Muscle of arm (tissue), 12 donors: Measurements from ENCODE around the gene NFE2. TPM values are rescaled to one million over a fixed set of nuclear protein-coding genes. Genes with fewer than 3 reads are reported as not detected.
A peak's percentile ranks its signal among the peaks of the same experiment; 100 is the strongest.

ENCODE experiments used
- DNase-seq: peaks from one replicate; pipeline ENCODE4 v3.0.0-alpha.2; 2013
- polyA plus RNA-seq, 12 donors: library from polyadenylated mRNA; unstranded; fragments of 120-200 nt; gene quantifications; one replicate each; pipeline ENCODE4 v1.2.1, GENCODE V29; 2013; ENCODE audit not compliant: insufficient read length in 12 of 12

The NFE2 gene
- polyA plus RNA-seq, 12 donors, result 1.00 to 6.8 (median 1.5) TPM; not detected in 2

DNA sequence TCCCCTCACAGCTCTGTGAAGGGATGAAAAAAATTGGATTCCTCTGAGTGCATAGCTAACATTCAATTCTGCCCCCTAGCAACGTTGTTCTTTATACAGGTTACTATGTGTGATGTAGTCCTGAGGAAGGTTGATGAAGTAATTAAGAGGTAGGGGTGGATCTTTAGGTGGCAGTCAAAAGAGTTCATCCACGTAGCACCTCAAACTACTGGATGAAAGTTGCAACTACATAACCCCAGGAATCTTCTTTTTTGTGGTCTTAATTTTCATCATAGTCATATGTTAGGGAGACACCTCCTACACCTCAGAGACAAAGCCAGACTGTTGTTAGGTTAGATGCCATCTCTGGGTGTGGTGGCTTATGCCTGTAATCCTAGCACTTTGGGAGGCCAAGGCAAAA lies 10.2 kb upstream of the NFE2 start:
- no peak for DNase-seq

DNA sequence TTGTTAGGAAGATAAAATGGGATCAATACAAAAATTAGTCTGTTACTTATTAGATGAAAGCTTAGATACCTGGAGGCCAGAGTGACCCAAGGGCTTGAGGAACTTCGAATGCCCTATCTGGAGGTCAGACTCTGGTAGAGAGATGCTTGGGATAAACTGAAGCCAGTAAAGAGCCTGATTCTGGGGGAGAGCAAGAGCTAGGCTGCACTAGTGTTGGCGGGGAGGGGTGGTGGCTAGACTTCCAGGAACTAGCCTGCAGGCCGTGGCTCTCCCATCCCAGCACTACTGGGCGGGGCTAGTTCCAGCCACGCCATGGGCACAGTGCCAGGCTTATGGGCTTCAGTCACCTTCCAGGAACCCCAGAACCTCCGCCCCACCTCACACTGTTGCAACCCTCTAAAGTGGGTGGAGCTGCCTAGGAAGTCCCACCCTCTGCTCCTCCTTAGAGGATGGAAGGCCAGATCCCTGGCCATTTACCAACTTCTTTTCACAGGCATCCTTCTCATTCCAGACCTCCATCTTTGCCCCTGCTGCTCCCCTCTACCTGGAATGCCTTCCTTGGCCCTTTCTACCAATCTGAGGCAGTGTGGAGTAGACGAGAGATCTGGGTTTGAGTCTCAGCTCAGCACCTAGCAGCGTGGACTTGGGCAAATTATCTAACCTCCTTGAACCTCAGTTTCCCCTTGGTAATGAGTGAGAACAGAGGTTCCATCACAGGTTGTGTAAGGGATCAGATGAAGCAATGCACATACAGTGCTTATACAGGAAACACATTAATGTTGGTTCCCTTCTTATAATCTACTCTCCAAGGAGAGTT lies 6.3 kb upstream of the NFE2 start:
- no peak for DNase-seq

DNA sequence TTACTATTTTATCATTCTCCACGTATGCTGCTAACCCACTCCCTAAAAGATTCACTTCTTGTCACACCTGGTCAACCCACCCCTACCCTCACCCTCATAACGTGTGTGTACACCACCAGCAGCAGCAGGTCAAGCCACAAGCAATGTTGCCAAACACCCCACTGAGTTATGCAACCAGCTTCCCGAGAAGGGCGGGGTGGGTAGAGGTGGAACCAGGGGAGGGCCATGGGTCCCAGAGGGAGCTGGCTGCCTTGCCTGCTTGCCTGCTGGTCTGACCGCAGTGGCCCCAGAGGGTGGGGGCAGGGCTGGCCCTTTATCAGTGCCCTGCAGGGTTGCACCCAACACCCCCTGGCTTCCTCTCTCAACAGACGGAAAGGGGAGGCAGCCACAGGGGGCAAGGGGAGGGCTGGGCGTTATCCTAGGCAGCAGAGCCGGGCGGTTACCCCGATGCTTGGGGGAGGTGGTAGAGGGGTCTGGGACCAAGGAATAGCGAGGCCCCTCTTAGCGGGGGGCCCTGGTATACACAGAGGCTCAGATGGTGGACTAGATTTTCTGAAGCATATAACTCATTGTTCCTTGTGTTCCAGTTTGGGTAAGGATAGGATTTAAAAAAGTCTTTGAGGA lies 3.5 kb upstream of the NFE2 start:
- no peak for DNase-seq

DNA sequence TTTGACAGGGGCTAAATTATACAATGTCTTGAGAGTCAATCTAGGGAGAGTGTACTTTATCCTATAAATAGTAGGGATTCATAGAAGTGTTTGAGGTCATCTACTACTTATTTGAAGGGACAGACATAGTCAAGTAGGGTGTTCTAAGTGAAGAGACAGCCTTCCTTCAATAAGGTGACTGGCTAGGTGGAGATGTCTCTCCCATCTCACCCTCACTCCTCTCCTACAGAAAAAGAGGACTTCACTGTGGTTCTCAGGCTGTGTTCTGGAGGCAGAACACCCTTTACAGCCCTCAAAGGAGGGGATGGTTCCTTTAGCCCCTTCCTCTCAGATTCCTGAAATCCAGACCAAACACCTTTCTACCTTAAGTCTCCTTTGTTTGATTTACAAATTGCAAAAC lies 2.8 kb upstream of the NFE2 start:
- DNase-seq, result no peak

DNA sequence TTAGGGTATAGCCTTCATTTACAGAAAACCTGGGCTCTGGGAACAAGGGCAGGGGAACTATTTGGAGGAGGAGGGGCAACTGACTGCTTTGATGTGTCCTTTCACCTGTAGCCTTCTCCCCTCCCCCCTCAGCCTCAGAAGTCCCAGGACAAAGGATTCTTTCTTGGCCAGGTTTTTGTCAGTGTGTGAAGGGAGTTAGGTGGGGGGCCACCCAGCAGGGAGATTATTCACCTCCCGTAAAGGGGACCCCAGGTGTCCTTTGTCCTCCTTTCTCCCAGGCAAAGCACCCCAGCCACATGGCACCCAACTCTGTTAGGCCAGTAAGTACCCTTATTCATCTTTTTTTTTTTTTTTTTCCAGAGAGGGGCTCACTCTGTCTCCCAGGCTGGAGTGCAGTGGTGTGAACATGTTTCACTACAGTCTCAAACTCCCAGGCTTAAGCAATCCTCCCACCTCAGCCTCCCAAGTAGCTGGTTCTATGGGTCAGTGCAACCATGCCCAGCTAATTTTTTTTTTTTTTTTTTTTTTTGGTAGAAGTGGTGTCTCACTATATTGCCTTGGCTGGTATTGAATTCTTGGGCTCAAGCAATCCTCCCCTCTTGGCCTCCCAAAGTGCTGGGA lies 723 bp upstream of the NFE2 start:
- no peak for DNase-seq

DNA sequence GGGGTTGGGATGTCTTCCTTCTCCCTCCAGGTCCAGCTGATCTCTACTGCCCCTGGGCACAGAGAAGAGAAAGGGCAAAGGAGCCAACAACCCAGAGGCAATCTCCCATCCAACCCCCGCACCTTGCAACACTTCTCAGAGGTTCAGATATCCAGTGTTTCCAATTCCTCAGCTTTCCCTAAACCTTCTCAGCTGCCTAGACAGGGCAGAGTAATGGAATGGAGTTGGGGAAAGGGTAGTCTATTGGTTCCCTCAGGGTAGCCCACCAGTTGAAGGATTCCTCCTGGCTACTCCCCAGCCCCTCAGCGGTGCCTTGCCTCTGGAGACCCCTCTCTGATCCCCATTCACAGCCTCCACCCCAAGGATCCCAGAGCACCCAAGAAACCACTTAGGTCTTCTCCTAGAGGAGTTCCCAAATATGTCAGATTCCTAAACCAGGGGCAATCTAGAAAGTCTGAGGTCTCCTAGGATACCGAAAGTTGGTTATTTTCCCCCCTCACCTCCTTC lies 537 bp downstream of the NFE2 start:
- DNase-seq, result no peak

DNA sequence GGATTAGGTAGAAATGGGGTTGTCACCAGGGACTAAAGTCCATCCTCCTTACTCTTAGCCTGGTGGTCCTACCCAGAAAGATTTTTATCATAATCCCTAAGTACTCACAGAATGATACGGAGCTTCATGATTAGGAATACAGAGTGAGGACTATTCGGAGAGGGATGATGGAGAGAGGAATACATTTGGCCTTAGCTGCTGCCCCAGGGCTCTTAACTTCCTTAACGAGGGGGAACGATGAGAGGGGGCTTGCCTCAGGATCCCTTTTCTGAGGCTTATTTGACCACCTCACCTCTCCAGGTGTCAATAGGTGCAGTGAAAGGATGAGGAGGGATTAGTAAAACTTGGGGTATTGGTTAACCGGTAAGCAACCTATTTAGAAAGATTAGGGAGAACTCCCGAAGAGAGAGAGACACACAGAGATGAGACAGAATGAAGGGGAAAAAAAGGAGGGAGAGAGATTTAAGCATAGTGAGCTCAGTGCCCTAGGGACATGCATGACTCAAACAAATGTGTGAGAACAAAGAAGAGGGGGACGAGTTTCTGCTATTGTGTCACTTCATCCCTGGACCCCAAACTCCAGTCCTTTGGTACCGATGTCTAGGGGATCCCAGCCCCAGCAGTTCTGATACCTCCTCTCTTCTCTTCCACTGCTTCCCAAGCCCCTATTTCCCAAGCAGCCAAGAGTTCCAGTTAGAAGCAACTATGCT lies 1.1 kb downstream of the NFE2 start:
- DNase-seq, result no peak

DNA sequence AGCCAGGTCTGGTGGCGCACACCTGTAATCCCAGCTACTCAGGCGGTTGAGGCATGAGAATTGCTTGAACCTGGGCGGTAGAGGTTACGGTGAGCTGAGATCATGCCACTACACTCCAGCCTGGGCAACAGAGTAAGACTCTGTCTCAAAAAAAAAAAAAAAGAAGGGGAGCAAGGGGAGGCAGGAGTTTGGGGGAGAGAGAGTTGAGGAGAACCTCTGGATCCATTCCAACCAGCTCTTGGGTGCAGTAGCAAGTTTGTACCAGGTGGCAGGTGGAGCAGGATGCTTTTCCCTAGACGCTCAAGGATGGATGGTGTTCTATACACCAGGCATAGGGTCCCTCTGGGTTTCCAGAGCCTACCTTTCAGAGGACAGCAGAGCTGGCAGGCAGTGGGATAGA lies 1.9 kb downstream of the NFE2 start:
- no peak for DNase-seq

DNA sequence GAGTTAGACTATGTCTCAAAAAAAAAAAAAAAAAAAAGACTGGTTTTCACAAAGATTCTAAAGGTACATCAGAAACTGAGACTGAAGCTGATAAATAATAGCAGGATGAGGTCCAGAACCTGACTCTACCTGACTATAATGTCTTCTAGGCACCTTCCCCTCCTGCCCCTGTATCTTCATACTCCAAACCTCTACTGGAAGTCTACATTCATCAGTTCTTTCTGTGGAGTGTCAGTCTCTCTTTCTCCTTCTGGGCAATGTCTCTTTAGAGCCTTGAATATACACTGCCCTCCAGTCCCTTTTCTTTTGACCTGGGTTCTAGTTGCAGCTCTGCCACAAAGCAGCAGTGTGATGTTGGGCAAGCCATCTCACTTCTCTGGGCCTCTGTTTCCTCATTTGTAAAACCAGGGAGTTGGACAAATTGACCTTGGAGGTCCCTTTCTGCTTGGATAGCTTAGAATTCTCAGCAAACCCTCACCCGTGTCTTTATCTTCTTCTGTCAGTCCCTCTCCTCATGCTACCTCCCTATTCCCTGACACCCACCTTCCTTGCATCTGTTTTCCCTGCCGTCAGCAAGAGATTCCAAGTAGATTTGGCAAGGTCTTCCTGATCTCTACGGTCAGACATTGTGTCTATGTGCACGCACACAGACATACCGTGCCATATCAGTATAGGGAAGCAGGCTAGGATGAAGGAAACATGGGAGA lies 4.3 kb downstream of the NFE2 start:
- no peak for DNase-seq

DNA sequence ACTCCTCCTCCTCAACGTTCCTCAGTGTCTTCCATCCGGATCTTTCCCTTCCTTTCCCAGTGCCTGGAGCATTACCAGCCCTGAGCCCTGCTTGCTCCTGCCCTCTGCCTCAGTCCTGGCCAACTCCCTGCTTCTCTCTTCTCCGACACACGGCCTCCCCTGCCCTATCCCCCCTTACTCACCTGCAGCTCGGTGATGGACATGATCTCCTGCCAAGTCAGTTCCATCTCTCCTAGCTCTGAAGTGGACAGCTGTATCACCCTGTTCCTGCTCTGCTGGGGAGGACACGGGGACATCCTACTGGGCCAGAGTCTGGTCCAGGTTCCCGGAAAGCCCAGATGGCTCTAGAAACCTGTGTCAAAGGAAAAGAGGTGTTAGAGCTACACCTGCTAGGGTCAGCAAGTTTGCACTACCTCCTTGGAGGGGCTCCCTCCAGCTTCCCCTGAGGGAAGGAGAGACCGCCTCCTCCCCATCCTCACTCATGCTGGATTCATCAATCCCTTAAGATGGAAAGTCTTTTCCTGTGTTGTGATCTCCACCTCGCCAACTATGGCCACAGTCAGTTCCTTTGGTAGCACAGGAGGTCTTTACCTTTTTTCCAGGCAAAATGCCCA lies 5.8 kb downstream of the NFE2 start:
- DNase-seq, result no peak

DNA sequence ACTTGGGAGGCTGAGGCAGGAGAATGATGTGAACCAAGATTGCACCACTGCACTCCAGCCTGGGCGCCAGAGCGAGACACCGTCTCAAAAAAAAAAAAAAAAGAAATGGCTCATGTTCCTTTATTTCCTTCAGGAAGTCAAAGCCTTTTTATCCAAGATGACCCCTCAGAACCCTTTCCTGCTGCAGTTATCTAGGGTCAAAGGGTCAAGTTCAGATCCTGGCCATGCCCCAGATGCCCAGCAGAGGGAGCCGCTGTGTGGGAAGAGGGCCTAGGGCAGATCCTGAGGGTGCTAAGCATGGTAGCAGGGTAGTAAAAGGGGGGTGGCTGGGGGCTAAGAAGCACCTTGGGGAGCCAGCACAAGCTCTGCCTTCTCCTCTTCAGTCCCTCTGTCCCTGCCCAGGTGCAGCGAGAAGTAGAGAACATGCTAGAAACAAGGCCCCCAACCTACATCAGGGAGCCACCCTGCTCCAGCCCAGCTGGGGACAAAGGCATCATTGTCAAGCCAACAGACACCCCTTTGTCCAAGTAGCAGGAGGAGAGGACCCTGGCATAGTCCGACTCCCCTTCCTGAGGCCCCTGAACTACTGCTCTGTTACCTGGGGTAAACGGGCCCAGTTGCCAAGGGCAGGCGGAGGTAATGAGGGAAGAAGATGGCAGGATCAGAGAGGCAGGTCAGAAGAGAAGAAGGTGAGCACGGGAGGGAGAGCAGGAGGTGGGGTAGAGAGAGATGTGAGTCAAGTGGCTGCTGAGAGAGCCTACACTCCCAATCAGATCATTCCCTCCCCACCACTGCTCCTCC lies 6.5 kb downstream of the NFE2 start:
- DNase-seq, result no peak

DNA sequence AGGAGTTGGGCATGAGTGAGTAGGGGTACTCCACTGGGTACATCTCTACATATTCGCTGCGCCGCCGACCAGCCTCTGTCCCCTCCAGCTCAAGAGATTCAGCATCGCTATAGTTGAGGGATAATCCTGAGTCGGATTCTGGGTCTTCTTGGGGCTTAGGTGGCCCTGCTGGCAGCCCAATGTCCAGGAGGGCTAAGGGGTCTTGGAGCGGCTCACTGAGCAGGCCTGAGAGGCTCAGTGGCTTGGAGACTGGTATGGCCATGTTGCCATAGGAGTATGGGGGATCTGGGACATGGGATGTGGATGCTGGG lies 7.9 kb downstream of the NFE2 start:
- DNase-seq, result no peak

DNA sequence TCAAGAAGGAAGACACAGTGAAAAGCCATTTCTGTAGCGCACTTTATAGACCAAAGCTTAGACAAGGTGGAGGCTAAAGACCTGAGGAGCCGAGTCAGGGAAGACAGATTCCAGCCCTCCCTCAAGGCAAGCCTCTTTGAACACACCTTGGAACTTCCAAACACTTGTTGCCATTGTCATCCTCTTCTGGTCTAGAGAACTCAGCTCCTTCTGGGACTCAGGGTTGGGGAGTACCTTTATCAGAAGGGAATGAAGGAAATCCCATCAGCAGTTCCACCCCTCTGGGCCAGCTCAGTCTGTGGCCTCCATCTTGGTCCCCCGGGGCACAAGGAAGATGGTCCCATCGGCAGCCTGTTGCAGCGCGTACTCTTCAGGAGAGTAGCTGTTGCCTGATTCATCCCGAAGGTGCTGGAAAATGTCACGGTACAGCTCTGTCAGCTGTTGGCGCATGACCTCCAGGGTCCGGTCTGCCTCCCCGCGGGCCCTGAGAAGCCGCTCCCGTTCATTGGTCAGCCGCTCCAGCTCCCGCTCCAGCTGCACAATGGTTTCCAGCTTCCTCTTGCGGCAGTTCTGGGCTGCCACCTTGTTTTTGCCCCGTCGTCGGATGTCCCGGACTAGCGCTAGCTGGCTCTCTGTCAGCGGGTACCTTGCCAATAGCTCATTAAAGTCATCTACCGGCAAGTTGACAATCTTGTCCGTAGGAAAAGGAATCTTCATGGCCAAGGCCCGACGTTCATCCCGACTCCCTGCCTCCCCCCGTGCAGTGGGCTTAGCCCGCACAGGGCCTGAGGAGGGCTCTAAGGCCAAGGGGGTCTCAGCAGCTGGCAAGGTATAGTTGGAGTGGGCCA lies 8.5 kb downstream of the NFE2 start:
- no peak for DNase-seq

DNA sequence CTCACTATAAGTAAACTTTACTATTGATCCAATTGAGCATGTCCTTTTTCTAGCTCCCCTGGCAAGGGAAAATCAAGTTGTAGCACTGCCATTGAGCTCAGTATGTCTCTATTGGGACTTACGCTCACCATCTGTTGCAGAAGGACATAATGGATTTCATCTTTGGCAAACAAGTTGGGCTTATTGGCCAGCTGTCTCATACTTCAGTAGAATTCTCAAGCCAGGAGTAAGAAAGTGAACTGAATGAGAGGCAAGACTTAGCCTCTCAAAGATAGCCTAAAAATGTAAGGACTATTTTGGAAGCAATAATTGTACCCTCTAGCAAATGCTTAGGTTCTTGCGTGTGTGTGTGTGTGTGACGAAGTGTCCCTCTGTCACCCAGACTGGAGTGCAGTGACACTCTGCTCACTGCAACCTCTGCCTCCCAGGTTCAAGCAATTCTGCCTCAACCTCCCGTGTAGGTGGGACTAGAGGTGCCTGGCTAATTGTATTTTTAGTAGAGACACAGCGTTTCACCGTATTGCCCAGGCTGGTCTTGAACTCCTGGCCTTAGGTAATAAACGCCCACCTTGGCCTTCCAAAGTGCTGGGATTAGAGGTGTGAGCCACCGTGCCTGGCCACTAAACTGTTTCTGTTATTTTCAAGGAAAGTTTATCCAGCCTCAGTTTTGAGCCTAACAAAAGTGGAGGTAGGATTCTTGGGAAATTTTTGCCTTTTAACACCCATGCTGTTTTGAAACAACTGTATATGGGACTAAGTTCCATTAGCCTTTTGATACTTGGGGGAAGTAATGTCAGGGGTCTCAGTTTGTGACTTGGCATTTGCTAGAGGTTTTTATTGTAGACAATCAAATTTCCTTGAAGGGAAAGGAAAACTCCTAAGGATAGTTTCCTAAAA lies 13.3 kb downstream of the NFE2 start:
- peak; percentile 65 for DNase-seq

DNA sequence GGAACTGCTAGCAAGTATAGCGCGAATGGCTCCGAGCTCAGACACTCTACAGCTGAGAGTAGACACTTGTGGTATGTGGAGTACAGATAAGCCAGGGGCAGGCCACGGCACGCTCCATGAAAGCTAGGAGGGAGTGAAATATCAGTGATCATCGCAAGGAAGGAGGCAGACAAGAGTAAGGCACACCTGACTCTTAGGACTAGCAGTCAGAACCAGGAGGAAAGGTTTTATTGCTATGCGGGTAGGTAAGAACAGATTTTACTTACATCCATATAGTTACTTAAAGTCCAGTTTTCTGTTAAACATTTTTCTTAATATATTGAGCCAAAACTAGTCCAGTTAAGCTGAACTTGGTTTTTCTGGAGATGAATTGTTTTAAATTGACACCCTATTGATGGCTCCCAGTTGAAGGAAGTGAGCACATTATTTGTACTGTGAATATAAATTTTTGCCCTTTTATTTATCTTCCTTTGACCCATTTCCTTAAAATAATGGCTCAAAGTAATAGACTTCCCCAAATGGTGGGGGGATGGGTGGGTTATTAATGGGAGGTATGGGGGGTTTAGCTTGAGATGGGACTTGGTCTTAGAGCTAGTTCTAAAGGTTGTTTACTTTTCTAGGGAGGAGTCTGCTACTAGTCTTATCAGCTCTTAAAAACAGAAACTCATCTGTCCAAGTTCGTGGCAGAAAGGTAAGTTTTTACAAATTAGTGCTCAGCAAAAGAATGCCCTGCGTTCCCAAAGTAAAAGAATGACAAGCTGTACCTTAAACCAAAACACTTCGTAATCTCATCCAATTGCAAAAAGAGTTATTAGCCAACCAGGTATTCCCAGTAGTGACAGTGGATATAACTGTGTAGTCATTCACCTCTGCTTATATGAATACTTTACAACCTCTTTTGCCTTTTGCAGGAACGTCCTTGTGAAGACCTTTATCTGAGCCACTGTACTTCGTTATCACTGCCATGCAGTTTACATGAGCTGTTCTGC lies 14.5 kb downstream of the NFE2 start:
- DNase-seq, result no peak

DNA sequence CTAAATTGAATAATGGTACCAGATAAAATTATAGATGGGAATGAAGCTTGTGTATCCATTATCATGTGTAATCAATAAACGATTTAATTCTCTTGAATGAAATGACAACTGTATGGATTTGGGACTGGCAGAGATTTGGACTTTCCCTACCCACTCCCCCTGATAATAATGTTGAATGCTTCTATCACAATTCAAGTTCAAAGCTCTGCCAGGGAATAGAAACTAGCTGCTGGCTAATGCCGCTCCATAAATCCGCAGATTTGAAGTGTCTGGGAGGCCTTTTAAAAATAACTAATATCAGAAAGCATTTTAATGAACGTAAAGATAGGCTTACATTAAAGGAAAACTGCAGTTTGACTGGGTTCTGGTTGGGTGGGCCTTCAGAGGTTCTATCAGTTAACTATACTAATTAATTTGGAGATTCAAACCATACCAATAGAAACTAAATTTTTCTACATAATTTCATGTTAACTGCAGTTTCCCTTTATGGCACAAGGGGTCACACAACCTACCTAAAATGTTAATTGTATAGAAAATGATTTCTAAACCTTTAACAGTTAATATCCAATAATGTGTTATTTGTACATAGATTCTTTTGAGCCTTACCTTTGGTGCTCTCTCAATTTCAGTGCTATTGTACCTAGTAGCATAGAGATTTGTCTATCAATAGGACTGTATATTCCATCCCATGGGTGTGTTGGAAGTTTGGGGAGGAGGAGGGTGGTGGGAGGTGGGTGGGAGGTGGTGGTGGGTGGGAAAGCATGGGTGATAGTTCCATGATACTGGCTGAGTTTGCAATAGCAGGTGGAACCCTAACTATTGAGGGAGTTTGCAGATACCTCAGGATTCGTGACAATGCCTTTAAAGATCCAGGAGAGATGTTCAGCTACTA lies 15.4 kb downstream of the NFE2 start:
- no peak for DNase-seq
